NCI-H2227 treated with DMSO at 0.1 percent for 48 hours (cell line): ENCODE results near the gene CDRT4.

Source experiments
- DNase-seq: peaks from one replicate; lab custom pipeline; 2025; lab: John Stamatoyannopoulos, UW

CDRT4 gene

DNA sequence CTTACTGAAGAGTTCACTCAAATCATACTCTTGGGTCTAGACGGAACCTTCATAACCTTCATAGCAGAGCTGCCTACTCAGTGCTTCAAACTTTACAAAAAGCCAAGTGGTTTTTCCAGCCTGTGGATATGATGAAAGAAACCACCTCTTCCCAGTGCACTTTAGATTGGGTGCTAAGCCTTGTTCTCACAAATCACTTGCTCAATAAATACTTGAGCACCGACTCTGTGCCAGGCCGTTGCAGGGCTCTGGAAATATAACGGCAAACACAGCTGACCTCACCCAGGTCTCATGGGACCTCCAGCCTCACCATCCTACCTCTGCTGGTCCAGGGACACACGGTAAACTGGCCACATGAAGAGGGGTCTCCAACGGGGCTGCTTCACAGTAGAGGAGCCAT lies 35.7 kb downstream of the CDRT4 start:
- DNase-seq: no peak

DNA sequence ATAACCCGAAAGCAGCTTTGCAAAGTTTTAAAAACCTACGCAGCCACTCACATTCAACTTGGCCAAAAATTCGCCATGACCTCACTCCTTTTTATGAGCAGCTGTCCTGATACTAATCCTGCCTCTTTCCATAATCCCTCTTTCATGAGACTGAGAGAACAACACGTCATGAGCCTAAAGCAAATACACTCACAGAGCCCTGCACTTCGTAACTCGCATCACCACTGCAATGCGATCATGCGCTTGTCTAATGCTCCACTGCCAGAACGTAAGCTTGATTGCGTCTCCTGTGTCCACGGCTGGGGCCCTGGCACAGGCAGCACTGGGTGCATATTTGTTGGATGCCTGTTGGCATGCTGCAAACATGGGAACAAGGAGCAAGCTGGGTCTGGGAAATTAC lies 36.2 kb downstream of the CDRT4 start:
- DNase-seq: no peak

DNA sequence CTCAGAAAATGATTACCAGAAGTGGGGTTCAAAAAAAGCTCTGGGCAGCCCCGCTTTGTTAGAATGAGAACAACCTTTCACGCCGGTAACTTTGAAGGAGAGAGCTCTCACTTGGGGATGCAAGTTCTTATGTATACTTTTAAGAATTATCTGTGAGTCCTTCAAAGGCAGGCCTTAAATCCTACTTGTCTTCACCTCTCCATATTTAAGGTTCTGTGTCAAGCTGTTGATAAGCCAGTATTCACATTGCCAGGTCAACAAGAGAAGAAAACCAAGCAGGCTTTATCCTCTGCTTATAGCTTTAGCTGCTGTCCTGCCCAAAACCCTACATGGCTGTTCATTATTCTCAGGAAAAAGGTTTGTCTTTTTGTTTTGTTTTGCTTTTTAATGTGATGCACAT lies 42.9 kb downstream of the CDRT4 start:
- no peak for DNase-seq

DNA sequence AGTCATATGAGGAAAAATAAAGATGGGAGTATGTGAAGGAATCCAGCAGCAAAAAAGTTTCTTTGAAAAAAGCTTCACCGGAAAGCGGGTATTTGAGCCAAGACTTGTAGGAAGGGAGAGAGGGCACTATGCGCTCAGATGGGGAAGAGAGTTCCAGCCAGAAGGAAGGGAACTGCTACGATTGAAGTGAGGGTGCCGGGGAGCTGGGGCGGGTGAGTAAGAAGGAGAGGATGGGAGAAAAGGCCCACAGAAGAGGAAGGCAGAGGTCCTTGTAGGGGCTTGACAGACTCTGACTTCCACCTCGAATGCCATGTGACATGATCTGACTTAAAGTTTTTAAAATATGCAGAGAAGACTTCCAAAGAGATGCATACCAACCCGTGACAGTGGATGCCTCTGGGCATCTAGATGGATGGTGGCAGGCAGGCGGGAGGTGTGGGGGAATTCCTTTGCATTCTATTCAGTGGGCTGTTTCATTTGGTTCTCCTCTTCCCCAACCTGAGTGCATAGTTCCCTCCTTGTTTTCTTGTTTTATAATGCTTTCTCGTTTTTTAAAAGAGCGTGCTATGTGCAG lies 44.9 kb downstream of the CDRT4 start:
- no peak for DNase-seq

DNA sequence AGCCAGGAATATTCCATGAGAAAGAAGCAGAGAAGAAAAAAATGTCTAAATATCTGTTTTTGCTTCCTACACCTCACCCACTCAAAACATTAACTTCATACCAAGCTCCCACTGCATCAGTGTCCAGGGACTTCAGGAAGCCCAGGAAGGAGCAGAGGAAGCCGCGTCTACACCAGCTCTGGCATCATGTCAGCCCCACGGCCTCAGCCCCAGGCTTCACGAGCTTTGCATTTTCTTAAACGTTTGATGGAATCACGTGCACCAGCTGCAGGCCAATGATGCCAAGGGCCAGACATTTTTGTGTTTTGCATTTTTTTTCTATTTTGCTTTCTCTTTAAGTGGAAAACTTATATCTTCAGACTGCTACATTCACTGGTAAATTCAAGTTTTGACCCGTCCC lies 48.6 kb downstream of the CDRT4 start:
- DNase-seq: no peak

DNA sequence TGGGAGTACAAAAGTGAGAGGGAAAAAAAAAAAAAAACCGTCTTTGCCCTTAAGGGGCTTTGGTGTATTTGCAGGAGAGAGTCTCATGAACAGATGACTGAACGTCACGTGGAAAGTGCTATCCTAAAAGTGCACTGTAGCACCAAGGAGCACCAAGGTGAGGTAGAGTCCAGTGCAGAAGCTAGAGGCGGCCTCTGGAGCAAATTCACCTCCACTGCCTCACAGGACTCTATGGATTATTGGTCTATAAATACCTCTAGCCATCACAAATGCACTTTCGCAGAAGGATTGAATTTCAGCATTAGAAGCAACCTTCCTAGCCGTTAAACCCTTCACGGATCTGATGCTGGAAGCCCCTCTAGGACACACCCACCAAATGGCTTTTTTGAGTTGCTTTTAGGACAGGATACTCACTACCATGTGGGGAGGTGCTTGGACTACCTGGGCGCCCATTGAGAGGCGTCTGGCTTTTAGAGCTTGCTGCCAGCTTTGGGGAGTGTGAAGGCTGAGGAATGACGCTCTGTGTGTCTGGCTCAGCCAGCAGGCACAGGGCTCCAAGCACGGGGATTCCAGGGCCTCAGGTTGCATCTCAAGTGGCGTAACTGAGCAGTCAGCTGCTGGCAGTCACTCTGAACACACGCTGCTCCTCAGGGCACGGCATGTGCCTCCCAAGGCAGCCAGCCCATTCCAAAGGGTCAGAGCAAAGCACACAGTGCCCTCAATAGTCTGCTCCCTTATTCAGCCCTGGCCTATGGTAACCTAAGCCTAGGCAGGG lies 52.7 kb downstream of the CDRT4 start:
- DNase-seq: no peak

DNA sequence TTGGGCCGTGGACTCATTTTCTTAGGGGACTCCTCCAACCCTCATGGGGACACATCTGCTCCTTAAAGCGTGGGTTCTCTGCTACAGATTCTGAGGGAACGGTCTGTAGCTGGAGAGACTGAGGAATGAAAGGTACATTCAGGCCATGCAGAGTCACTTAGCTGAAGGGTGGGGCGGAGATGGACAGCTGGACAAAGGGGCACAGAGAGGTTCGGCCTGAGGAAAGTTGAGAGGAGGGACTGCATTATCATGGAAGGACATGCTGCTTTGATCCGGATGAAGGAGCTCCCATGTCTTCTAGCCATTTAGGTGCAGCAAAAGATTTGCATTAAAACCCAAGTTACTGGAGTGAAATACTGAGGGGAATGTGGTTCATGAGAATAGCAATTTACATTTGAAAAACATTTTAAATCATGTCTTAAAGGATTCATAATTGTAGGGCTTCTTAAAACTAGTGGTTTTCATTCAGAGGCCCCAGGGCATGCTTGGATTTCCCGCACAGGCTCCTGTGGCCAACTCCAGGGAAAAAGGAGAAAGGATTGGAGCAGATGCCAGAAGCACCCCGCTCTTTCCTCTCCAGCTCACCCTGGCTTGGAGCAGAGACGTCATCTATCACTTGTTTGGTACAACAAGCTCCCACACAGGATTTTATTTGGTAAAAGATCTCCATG lies 54.2 kb downstream of the CDRT4 start:
- DNase-seq: no peak

DNA sequence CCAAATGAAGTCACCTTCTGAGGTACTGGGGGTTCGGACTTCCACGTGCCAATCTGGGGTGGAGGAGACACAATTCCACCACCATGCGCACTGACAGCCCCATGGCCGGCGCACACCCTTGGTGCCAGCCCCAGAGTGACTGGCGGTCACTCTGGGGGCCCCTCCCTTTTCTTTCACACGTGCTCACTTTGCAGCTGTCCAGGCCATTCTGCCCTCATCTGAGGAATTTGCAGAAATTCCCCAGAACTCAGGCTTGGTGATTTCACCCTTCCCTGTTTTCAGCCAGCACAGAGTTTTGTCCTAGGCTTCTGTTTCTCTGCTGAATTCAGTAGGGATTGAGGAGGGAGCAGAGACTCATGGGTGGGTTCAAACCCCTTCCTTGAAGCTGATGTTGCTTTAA lies 54.8 kb downstream of the CDRT4 start:
- no peak for DNase-seq

DNA sequence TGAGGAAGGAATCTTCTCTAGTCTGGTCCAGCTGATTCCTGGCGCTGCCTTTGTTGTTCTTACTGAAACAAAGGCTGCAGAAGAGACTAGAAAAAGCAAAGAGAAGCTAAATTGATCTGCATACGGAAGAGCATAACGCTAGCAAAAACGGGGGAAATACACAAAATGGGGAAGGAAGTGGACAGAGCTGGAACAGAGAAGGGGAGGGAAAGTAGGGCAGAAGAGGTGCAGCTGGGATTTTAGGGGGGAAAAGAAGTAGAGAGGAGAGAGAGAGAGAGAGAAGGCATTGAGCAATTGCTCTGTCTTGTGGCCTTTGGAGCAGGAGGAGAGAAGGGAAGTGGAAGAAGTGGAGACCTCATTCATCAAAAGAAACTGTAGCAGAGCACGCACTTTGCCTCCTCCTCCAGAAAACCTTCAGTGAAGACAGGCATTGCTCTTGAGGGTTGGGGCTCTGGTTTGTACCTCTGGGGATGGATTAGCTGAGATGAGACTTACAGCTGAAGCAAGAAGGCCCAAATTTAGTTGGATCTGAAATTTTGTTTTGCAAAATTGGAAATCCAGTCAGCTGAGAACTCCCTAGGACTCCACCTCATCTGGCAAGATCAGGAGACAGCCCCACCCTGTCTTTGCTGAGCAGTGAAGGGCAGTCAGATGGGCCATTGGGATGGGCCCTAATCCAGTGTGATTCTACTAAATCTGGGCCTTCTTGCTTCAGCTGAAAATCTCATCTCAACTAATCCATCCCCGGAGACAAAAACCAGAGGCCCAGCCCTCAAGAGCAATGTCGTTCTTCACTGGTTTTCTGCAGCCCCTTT lies 55.8 kb downstream of the CDRT4 start:
- no peak for DNase-seq

DNA sequence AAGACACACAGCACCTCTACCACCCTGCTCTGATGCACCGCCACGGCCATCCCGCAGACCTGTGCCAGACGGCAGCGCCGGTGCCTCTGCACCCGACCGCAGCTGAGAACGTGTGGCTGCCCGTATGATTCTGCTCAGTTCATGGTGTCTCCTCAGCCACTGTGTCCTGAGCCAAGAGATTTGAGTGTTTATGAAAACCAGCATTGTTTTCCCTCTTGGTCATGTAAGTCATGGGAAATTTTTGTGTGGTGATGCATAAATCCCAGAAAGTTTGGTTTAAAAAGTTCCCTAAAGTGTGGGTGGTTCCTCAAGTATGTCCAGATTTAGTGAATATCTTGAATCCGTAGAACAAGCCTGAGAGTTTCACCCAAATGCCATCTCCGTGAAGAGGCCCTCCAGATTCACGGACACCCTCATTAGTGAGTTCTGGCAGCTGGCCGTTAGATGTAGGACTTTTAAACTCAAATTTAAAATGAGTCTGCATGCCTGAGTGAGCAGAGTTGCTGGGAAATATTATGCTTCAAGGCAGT lies 57.6 kb downstream of the CDRT4 start:
- DNase-seq: no peak

DNA sequence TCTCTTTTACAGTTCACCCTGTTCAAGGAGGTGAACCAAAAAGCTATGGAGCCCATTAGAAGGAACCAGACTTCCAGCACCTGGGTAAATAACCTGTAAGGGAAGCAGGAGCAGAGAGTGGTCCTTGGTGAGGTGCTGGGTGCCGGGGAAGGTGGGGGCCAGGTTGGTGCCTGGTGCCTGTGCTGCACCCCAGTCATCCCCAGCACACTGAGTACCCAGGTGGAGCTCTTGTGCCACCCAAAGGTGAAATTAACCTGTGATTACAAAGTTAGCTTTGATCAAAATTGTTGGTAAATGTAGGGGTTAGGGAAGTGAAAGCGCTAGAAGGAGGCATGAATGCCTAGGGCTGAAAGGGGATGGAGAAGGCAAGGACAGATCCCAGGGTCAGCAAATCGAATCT lies 58.6 kb downstream of the CDRT4 start:
- no peak for DNase-seq

DNA sequence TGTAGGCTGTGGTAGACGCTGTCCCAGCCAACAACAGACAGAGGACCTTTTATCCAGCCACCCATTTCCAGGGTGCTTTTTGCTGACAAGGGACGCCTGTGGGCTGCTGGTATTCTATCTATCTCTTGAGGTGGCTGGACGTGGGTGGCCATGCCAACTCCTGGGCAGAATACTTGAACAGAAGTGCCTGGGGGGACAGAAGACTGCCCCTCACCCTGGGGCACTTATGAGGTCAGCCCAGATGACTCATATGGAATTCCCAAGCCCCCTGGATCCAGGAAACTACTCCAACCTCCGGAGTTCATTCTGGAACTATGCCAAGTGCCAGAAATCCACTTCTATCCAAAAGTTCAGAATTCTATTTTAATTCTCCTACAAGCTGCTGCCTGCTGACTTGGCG lies 61.3 kb downstream of the CDRT4 start:
- DNase-seq: no peak

DNA sequence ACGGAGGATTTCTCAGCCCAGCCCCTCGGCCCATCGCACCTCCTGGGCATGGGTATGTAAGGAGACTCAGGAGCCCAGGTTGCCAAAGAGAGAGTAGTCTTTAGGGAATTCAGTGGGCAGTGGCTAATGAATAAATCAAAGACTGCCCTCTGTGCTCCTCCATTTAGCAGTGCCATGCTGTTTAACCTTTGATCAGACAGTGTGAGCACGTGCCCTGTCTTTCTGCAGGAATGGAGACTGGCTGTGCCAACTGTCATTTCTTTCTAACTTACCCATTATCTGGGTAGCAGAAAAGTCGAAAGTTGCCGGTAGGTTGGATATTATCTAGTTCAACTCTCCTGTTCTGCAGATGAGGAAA lies 62.4 kb downstream of the CDRT4 start:
- DNase-seq: no peak

DNA sequence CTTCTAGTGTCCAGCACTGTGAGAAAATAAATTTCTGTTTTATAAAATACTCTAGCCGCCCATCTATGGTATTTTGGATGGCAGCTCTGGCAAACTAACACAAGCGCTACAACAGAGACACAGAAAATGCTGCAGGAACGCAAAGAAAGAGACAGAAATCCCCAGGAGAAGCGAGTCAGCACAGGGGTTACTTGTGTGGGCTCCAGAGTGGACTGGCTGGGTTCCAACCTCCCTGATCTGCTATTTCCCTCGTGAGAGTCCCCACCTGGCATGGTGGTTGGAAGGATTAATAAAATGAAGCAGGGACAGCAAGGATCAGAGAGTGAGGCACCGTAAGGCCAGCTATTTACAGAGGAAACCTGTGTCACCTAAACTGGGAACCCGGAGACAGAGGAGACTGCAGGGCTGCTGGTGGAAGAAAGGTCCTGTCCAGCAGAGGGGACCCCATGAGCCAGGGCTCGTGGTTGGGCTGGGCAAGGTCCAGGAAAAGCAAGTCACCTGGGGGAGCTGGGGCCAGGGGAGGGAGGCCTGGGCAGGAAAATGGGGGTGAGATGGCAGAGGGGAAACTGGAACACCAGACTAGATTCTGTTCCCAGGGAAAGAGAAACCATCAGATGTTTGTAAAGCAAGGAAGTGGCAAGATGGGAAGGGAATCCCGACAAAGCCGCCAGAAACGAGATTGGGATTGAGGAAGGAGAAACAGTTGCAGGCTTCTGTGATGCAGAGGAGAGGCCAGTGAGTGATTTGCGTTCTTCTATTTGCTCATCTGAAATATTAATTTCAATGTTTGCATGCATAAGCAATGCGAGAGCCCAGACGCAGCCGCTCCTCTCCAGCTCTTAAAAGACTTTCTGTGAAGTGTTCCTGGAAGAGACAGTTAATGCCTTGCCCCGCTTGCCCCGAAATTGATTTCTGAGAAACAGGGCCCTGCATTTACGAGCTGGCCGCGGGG lies 63.0 kb downstream of the CDRT4 start:
- no peak for DNase-seq

DNA sequence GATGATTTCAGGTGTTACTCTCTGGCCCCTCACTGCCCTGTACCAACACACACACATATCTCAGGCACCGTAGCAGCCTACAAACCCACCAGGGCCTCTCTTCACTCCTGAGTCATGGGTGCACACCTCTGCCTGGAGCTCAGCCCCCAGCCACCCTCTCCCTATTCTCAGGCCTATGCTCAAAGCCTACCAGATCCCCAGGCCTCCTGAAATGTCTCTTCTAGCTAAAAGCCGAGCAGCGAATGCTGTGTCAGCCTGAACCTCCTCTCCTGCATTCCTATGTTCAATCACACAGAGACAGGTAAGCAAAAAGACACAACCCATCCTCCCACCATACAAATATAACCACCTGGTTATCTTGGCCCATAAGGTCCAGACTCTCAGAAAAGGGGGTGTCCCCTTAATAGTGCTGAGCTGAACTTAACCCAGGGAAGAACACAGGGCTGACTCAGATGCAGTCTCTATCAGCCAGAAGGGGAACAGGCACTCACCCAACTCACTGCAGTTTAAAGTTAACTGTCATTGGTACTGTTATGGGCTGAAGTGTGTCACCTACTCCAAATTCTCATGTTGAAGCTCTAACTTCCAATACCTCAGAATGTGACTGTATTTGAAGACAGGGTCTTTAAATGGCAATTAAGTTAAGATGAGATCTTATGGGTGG lies 64.0 kb downstream of the CDRT4 start:
- DNase-seq: no peak

DNA sequence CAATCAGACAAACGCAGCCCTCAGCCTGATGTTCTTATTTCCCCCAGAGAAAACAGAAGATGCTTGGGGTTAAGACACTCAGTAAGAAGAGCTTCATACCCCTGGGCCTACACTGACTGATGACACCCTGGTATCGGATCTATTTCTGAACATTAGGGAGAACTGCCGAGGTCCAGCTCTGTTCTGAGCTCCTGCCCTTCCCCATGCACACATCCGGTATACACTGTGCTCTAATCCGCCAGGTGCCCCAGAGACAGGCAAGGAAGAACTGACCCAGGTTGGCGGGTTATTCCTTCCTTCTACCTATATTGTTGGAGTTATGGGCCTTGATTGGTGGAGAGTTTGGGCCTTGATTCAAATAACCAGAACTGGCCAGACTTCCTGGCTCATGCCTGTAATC lies 68.0 kb downstream of the CDRT4 start:
- DNase-seq: no peak

DNA sequence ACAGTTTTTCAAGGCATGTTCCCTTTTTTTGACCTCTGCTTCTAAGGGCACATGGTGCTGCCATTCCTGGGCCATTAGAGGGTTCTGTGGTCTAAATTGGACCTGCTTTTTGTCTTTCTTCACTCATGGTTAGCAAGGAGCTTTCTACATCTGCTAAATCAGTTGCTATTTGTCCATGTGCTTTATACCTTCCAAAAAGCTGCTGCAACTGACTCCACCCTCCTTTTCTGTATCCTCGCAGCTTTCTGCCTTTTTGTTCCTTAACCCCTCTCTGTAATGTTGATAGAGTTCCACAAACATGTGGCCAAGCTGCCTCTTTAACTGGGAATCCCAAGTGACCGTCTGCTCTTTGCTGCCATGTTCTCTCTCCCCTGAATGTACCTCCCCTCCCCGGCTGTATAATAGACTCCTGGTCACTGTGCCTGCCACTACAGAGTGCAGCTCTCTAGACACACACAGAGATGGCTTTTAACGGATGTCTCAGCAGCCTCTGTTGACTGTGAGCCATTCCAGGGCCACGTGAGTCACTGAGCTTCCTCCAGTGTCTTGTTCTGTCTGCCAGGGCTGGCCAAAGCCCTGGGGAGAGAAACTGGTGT lies 68.6 kb downstream of the CDRT4 start:
- DNase-seq: no peak

DNA sequence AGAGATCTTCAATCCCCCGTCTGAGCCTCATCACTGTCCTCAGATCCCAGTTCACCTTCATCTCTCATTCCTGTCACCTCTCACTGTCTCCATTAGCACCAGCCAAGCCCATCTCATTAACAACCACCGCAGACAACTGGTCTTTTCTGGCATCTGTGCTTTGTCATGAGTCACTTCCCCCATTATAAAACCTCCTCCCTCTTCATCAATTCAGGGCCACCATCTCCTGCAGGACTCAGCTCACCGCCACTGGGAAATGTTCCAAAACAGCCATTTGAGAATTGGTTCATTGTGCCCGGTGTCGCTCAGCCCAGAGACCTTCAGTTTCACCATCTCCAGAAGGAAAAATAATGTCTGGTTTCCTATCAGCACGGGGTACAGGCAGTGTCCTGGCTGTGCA lies 69.1 kb downstream of the CDRT4 start:
- DNase-seq: no peak

DNA sequence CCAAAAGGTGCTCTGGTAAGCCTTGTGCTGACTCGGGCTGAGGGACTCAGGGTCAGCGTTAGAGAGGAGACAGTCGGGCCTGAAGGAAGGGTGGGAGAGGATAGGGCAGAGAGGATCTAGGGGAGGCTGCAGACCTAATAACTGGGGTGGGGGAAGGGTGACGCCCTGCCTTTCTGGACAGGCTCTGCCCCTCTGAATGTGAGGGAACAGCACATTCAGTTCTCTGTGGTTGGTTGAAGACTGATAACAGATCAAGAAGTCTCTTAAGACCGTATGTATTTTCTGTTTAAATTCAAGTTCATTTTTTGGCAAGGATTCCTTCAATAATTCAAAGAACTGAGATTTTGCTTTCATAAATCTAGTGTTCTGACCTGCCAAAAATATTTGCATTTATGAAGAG lies 69.8 kb downstream of the CDRT4 start:
- no peak for DNase-seq

DNA sequence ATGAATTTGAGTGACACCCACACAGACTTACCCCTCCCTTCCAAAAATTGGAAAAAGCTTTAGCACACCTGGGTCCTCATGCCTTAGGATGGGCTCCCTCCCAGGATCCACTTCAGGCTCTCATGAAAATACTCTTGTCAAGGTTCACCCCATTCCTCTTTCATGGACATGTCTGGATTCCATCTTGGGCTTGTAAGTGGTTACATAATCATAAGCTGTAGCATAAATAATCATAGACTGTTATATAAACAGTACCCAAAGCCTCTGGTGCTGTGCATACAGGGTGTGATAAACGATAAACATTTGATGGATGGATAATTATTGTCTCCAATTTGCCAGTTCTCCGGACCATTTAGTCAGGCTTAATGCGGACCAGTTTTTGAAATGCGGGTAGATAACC lies 72.3 kb downstream of the CDRT4 start:
- no peak for DNase-seq
